GM12878 (cell line): ENCODE results near the gene LARP6. TPM values are rescaled to one million over a fixed set of nuclear protein-coding genes. Genes with fewer than 3 reads are reported as not detected.

ENCODE experiments used
- ATAC-seq: fragments of 200-7000 bp; cut with Tn5 transposase; 3 replicates; pipeline ENCODE4 v1.9.1; 2020; ENCODE audit warnings: mild to moderate bottlenecking, moderate library complexity
- BruUV-seq: library from RNA; stranded (reverse); fragments of 400-500 nt; replicated peaks from 2 replicates; lab custom pipeline; 2021; lab: Mats Ljungman, UMichigan
- CTCF ChIA-PET: fragments of 300-600 bp; sonication (Branson Sonifier 250); formaldehyde crosslinking; extraction: SDS; loops from one replicate; lab custom pipeline; 2021; ENCODE audit warnings: inconsistent platforms; lab: Yijun Ruan, JAX
- POLR2A ChIA-PET: fragments of 350-600 bp; formaldehyde crosslinking; extraction: SDS; loops from one replicate; lab custom pipeline; 2021; ENCODE audit warnings: inconsistent platforms; lab: Charles Lee
- RAD21 ChIA-PET: fragments of 300-600 bp; sonication (Branson Sonifier 250); formaldehyde crosslinking; loops from one replicate; lab custom pipeline; 2023; ENCODE audit warnings: antibody characterized with exemption; ENCODE audit not compliant: unreplicated experiment; lab: Charles Lee
- SMC1A ChIA-PET: fragments of 300-600 bp; sonication (Branson Sonifier 250); formaldehyde crosslinking; loops from one replicate; lab custom pipeline; 2023; ENCODE audit not compliant: unreplicated experiment, uncharacterized antibody; lab: Charles Lee
- DNase-seq: peaks from one replicate; pipeline ENCODE4 v3.0.0-alpha.2; 2011; ENCODE audit warnings: low read depth, low spot score
- FAIRE-seq: peaks from 3 replicates; lab custom pipeline; 2011; peaks lifted over from hg19 to GRCh38; lab: Jason Lieb, UNC
- H2AFZ ChIP-seq: 2 replicates; pipeline ENCODE4 v1.6.0; 2011; ENCODE audit warnings: low read depth, low read length, control low read depth; ENCODE audit not compliant: control insufficient read depth
- H3K27ac ChIP-seq: 2 replicates; pipeline ENCODE4 v1.5.1; 2011; ENCODE audit warnings: control low read depth; ENCODE audit not compliant: control insufficient read depth, insufficient read depth
- H3K27me3 ChIP-seq, 2 experiments: replicated peaks in 1 of 2; 2 replicates each; pipeline versions ENCODE4 v1.6.0 to v1.6.1; 2011; ENCODE audit warnings: low read length in 1 of 2; ENCODE audit not compliant: control insufficient read depth in 2 of 2, insufficient read depth in 2 of 2
- H3K36me3 ChIP-seq, 2 experiments: 2 replicates each; pipeline ENCODE4 v1.5.1; 2011; ENCODE audit warnings: low read length in 1 of 2; ENCODE audit not compliant: control insufficient read depth in 2 of 2, insufficient read depth in 2 of 2
- H3K4me1 ChIP-seq: 2 replicates; pipeline ENCODE4 v1.6.1; 2011; ENCODE audit warnings: mild to moderate bottlenecking, low read length, moderate library complexity, mixed read lengths; ENCODE audit not compliant: control insufficient read depth, insufficient read depth
- H3K4me2 ChIP-seq: 2 replicates; pipeline ENCODE4 v1.6.0; 2011; ENCODE audit warnings: control low read depth; ENCODE audit not compliant: control insufficient read depth, insufficient read depth
- H3K4me3 ChIP-seq: fragments of 200-600 bp; sonication (generic); 2 replicates; pipeline ENCODE4 v1.5.1; 2016
- H3K79me2 ChIP-seq: 2 replicates; pipeline ENCODE4 v1.6.0; 2011; ENCODE audit warnings: low read length; ENCODE audit not compliant: control insufficient read depth, insufficient read depth
- H3K9ac ChIP-seq: 2 replicates; pipeline ENCODE4 v1.8.0; 2011; ENCODE audit warnings: low read length, control low read depth, mixed read lengths; ENCODE audit not compliant: control insufficient read depth, insufficient read depth
- H3K9me3 ChIP-seq: replicated peaks from 3 replicates; pipeline ENCODE4 v1.5.1; 2011; ENCODE audit warnings: mild to moderate bottlenecking, low read length; ENCODE audit not compliant: control insufficient read depth, insufficient read depth
- H4K20me1 ChIP-seq: 2 replicates; pipeline ENCODE4 v1.6.0; 2011; ENCODE audit not compliant: control insufficient read depth, insufficient read depth
- CBX5 ChIP-seq: sonication (generic); IDR thresholded peaks from 2 replicates; pipeline ENCODE4 v1.6.1; 2016; ENCODE audit warnings: low read depth, moderate library complexity, mild to moderate bottlenecking, inconsistent platforms
- KAT2A ChIP-seq: conservative IDR thresholded peaks from 2 replicates; pipeline ENCODE4 v1.6.1; 2011; ENCODE audit warnings: low read depth, low read length; ENCODE audit not compliant: control insufficient read depth
- KDM1A ChIP-seq: fragments of 200-600 bp; sonication (generic); IDR thresholded peaks from 2 replicates; pipeline ENCODE4 v1.6.1; 2016; ENCODE audit warnings: borderline replicate concordance
- SMAD1 ChIP-seq: fragments of 450-650 bp; IDR thresholded peaks from 2 replicates; pipeline ENCODE4 v1.6.1; 2018; ENCODE audit warnings: mild to moderate bottlenecking, low read depth; ENCODE audit not compliant: partially characterized antibody
- ZNF687 ChIP-seq: fragments of 450-650 bp; IDR thresholded peaks from 2 replicates; pipeline ENCODE4 v1.6.1; 2017; ENCODE audit warnings: mild to moderate bottlenecking, moderate library complexity
- WGBS: methylation state at CpG from one replicate; pipeline ENCODE4 v1.1.6; 2016; ENCODE audit warnings: low lambda C conversion rate; ENCODE audit not compliant: insufficient replicate concordance, insufficient coverage; ENCODE audit errors: missing lambda C conversion rate; 5-methylcytosine and 5-hydroxymethylcytosine counted together
- in situ Hi-C: fragments of 300-500 bp; cut with MboI; formaldehyde crosslinking; loops from 9 replicates; pipeline ENCODE4 v1.14.3; 2018; ENCODE audit warnings: mixed read lengths
- intact Hi-C: fragments of 100-400 bp; cut with micrococcal nuclease; formaldehyde crosslinking; loops from one replicate; pipeline ENCODE4 v1.14.2; 2022; ENCODE audit not compliant: unreplicated experiment
- polyA plus RNA-seq, 11 experiments: library from polyadenylated mRNA; depleted of rRNA in 4 of 11; unstranded in 6 of 11; stranded (reverse) in 5 of 11; fragments of >200 nt; fragmentation: Nextera tagmentation in 4 of 11; fragmentation: Illumina TruSeq in 1 of 11; extraction: Ambion mirVana in 4 of 11; extraction: Trizol in 1 of 11; gene quantifications; 1 replicate in 1 of 11; 2 replicates in 10 of 11; pipeline versions ENCODE4 v1.2.1 to v1.2.3, GENCODE V29; 2011 to 2016; ENCODE audit warnings: inconsistent platforms in 2 of 11, missing spikeins in 2 of 11, low read depth in 1 of 11
- total RNA-seq, 4 experiments: library from RNA; depleted of rRNA in 3 of 4; stranded (reverse); fragments of >200 nt in 3 of 4; fragmentation: Illumina TruSeq in 1 of 4; extraction: Trizol in 1 of 4; gene quantifications; 2 replicates each; pipeline versions ENCODE4 v1.2.1 to v1.2.3, GENCODE V29; 2013 to 2021

The LARP6 gene
- total and polyA plus RNA-seq, 10 of the 15 experiments (the other 5 are each of a cell fraction or from before 2014, with no cell fraction given): 0.74 to 14.6 (median 3.9) TPM

DNA sequence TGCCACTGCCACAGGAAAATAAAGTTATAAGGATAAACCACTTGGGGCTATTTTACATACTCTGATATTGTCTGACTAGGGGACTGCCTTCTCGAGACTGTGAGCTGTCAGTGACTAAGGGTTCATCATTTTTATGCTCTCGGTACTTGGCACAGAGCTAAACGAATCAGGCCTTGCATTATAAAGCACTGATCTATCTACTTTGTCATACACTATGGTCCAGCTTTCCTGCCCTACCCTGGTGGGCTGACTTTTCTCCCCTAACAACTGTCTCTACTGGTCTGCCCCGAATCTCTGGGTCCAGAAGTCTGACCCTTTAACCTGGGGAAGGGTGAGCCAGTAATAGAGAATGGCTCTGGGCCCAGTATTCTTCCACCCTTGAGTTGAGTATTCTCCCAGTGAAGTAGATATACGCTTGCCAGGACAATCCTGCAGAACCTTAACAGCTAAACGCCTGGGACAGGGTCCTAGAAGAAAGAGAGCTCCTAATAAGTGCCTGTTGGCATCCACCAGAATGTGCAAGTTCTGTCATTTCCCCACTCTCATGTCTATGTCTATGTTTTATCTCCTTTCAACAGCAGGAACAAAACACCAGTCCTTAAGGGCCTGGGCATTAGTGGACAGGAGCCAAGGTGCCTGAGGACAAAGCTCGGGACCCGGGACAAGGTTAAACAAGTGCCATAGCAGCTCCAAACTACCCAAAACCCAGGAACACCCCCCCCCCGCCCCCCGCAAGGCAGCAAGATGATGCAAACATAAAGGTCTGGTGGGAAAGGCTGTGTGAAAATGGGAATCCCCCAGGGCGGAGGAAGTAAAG lies 1.2 kb downstream of the LARP6 start (continued):
- TF ChIP-seq ZNF687 (no peak), SMAD1 (no peak), KDM1A (no peak)

GRCh38 chr15:70851889-70852288 lies 2.1 kb downstream of the LARP6 start:
- Histone ChIP-seq H3K4me3 (no peak overlapping the region), H3K9ac (no peak overlapping the region), H3K9me3 (no peaks in the 10 kb centered on the region), H2AFZ (no peak overlapping the region), H3K4me1 (peaks cover 2% of the 10 kb centered on the region; the same call in 1 of the 2 replicates), H3K27me3 (peaks cover 5 to 7% of the 10 kb centered on the region in 2 experiments), H3K4me2 (peak overlapping the region; percentile 14; the same call in 1 of the 2 replicates), H4K20me1 (no peaks in the 10 kb centered on the region), H3K27ac (no peak overlapping the region), H3K36me3 (no peaks in the 10 kb centered on the region), H3K79me2 (no peaks in the 10 kb centered on the region)
- intact Hi-C loops (no loop called here), in situ Hi-C loops (no loop called here)
- FAIRE-seq (no peak), ATAC-seq (no peak), DNase-seq (no peak)
- no TSS peak for BruUV-seq
- RAD21 ChIA-PET: no interaction called here
- CTCF ChIA-PET: no interaction called here
- POLR2A ChIA-PET: no interaction called here
- 37% methylated on average over 6 of the region's 6 CpGs for WGBS
- SMC1A ChIA-PET: no interaction called here
- TF ChIP-seq KAT2A (no peak), CBX5 (no peak)
